Fibroblast of skin of right quadriceps (primary cell): ENCODE results near the gene TEPSIN.
A peak's percentile ranks its signal among the peaks of the same experiment; 100 is the strongest.

ENCODE experiments used
- DNase-seq: peaks from one replicate; pipeline ENCODE4 v3.0.0-alpha.2; 2013

TEPSIN gene

DNA sequence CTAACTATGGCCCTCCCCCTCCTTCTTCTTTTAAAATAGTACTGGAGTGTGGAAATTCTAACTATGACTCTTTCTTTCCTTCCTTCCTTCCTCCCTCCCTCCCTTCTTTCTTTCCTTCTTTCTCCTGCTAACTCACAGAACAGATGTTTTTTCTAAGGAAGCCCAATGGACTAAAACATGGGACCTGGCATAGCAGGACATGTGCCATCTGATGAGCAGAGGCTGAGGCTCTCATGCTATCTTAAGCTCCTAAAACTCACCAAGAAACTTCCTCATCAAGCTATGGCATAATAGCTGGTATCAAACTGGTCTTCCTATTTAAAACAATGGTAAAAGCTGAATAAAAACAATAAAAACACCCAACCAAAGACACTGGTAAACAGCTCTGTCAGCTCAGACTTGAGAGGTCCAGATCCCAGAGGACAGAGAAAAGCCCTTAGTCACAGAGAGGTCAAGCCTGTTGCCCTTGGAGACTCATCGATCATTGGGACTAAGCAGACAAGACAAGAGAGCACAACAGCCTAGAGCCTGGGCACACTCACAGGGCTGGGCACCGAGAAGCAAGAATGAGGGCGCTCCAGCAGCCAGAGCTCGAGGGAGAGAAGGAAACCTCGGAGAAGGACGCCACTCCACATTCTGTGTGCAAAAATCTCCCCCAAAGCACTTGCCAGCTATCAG lies 28.7 kb upstream of the TEPSIN start:
- no peak for DNase-seq

DNA sequence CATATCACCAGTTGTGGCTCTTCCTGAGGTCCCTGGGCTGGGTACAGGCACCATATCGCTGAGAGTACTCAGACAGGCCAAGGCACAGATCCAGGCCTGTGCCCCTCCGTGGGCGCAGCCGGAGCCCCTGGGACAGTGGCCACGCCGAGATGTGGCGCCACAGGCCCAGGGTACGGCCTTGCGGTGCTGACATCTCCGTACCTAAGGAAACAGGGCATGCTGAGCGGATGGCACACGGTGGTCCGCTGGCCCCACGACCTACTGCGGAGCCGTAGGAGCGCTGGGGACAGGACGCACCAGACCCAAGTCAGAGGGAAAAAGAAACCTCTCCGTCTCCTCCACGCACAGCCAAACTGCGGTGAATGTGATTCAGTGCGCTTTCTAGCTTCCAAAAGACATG lies 26.7 kb upstream of the TEPSIN start:
- no peak for DNase-seq

DNA sequence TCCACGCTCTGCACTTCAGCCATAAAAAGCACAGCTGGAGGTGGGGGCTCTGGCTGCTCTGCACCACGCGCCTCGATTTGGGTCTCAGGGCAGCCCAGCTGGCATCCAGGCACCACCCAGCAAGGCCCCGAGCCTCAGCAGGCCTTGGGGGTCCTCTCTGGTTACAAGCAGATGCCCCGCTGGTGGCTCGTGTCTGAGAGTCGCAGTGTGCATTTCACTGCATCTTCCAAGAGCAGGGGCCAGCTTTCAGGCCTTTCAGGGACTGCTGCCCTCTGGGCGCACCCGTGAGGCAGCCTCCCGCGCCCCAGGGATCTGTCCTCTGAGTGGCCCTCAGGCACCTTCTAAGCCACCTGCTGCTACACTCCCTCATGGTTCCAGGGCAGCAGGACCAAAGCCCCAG lies 25.8 kb upstream of the TEPSIN start:
- no peak for DNase-seq

DNA sequence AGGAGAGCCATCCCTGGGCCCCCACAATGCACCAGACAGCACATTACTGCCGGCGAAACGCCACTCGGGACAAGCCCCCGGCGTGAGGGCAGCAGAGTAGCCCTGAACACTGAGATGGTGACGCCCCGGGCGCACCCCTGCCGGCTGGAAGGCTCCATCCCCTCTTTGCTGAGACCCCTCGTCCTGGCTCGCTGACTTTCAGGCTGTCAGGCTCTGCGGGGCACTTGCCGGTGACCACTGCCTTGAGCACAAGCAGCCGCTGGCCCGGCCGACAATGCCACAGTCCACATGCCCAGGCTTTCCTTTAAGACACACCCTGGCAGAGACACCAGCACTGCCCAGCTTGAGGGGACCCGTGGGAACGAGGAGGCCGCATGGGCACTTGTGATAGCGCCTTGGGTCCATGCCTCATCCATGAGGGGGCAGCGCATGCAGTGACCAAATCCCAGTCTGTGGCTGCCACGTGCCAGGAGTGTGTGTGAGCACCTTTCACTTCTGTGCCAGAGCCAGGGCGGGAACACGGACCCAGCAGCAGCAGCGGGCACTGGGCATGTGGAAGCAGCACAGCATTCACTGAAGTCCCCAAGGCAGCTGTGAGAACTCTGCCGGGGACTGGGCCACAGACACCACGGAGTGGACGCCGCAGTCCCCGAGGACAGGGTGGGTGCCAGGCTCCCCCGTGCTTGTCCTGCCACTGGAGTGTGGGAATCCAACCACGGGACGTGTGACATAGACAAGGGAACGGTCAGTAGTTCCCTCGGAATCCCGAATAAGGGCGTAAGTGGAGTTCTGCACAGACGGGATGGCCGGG lies 24.7 kb upstream of the TEPSIN start:
- no peak for DNase-seq

DNA sequence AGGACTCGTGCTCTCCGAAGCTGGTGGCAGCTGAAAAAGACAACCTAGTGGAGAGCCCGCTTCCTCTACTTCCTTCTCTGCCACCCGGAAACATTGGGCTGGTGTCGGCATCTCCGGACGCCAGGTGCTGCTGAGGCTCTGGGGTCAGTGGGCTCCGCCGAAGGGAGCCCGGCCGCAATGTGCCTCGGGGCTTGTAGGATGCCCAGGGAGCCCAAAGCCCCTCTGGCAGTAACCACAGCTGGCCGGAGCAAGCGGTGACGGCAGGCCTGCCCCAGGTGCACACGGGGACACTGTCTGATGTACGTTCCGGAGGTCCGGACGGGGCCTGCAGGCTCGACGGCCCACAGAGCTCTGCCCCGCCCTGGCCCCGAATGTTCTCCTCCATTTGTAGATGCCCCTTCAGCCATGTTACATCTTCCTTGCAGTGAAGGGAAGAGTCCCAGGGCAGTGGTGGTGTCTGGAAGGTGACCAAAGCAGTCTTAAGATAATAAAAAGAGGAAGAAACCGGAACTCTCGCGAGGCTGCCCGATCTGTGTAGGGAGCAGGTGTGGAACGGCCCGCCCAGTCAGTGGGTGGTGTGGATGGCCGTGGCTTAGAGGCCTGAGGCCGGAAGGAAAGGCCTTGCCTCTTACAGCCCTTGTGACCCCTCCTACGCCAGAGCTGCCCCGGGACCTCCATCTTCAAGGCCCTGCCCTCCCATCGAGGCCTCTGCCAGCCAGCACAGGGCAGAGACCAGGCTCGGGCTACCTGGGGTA lies 22.9 kb upstream of the TEPSIN start:
- DNase-seq: no peak

DNA sequence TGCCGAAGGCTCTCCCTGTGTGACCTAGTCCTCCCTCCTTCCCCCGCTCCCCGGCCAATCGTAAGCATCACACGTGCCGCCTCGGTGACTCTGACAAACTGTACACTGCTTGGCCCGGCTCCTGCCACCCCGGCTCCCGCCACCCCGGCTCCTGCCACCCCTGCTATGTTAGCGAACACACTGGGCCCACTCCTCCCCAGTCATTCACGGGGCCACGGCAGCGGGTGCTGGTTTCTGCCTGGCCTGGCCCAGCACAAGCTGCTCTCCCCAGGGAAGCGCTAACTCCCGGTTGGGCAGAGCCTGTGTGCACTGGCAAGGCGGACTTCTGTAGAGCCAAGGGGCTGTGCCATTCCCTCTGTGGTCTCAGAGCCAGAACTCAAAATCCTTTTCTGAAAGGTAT lies 22.2 kb upstream of the TEPSIN start:
- no peak for DNase-seq

DNA sequence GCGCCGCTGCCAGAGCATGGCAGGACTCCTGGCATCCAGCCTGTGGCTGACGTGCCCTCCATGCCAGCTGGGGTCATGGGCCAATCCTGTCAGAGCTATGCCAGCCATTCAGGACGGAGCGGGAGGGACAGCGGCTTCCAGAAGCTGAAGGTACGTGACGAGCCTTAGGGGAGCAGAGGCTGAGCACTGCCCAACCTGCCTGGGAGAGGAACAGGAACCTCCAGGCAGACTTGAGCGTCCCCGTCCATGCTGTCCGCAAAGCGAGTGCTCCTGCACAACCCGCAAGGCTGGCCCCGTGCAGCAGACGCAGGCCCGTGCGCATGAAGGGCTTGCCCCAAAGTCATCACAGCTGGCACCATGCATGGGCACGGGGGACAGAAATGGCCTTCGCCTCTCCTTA lies 21.8 kb upstream of the TEPSIN start:
- DNase-seq: no peak

DNA sequence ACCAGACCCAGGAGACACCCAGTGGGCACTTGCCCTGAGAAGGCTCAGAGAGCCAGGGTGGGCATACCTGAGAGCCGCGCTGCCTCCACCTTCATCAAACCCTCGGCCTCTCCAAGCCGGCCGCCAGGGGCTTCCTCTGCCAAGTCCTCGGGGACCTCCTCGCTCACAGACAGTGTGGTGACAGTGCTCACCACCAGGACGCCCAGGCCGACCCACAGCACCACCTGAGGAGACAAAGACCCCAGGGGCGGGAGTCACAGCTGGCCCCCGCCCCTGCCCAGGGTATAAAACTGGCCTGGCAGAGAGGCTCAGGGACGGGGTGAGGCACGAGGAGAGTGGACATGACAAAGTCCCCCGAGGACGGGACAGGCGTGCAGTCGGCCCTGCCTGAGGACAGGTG lies 21.3 kb upstream of the TEPSIN start:
- DNase-seq: no peak

DNA sequence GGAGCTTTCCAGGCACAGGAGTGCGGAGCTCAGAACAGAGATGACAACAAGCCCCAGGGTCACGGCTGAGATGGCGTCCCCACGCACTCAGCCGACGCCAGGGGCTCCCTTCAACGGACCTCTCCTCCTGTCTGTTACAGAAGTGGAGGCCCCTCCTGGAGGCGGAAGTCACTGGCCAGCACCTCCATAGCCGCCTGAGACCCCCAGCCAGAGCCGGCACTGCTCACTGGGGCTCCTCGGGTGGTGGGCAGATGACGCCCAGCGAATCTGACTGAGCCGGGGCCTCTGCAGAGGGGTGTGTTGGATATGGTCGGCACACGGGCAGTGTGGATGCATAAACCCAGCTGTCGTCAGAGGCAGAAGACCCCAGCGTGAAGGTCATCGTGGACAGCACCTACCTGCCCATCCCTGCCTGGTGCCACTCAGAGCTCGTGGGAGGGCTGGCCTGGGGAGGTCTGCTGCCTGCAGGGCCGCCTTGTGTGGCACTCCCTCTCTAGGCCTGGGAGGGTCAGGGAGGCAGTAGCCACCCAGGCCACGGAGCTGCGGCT lies 20.3 kb upstream of the TEPSIN start:
- DNase-seq: no peak

DNA sequence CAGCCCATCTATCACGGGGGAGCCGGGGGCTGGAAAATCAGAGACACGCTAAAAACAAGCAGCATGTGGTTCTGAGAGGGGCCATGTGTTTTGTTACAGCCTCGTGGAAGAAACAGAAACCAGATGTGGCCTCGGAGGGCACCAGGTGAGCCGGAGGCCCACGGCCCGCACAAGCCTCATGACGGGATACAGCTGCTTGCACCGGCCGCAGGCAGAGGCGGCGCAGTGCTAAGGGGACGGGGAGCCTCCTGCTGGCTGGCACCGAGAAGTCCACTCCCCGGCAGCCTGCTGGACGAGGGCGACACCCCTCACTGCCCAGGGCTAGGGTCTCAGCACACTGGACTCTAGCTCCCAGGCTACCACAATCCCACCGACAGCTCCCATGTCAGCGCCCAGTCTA lies 19.4 kb upstream of the TEPSIN start:
- no peak for DNase-seq

DNA sequence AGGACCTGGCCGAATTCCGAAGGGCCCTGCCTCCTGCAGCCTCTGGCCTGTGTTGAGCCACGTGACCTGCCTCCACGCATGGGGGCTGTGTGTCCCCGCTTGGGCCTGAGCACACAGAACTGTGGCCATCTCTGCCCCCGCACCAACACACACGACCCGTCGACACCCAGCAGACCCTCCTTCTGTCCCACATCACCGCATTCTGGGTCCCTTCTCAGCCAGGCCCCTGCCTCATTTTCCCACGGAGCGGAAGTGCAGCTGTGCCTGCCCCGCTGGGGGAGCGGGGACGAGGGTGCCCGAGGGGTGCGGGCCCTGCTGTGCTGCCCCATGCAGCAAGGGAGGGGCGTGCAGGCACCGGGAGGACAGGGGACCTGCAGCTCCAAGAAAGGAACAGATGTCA lies 18.7 kb upstream of the TEPSIN start:
- DNase-seq: no peak

DNA sequence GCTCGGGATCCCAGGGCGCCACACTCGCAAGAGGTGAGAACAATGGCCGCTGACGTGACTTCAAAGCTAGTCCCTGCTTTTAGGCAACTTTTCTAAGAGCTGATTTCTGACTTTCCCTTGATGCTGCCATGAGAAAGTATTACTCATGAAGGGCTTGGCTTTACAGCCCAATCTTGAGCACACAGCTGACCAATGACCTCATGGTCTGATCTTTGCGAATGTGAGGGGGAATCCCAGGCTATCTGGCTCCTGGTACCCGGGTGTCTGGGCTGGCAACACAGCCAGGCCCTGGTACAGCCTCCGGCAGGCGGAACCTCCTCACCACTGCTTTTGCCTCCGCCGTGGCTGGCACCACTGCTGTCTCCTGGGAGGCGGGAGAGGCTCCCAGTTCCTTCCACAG lies 17.8 kb upstream of the TEPSIN start:
- no peak for DNase-seq

DNA sequence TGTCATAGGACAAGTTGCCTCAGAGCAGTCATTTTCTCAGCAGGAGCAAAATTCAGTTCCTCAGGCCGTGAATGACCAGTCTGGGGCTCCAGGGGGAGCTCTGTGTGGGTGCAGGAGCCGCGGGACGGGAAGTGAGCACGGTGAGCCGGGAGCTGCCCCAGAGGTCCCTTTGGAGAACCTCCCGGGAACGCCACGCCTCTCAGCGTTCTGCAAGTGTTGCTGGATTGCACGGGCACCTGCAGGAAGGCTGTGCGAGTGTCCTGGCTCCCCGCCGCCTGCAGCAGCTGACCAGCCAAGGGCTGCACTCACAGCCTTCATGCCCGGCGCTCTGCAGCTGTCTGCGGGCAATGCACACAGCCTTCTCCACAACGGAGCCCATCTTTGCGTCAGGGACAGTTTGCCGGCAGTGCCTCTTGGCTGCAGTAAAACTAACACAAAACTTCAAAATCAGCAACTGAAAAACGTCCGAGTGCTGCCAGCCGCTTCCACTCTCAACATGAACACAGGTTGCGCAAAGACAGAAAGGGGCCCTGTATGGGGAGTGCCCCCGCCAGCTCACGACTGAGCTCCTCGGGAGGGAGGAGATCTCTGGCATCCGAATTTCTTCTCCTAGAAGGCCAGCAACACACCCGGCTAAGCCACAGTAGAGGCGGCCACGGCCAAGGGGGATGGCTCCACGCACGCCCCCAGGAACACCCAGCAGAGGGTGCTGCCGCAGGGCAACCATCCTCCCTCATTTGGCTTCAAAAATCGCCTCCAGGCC lies 16.3 kb upstream of the TEPSIN start:
- DNase-seq: peak; percentile 65

DNA sequence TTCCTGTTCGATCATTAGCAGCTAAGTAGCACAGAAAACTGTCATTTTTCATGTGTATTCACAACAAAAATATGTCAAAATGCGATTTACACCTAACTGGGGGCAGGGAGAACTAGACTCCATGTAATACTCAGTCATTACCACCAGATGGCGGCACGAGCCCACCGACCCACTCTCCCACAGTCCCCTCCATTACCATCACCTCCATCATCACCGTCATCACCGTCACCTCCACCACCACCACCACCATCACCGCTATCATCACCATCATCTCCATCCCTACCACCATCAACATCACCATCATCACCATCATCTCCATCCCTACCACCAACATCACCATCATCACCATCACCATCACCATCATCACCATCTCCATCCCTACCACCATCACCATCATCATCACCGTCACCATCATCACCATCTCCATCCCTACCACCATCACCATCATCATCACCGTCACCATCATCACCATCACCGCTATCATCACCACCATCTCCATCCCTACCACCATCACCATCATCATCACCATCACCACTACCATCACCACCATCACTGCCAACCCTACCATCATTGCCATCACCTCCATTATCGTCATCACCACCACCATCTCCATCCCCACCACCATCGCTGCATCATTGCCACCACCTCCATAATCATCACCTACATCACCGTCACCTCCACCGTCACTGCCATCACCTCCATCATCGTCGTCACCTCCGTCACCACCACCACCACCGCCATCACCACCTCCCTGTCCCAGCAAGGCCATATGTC lies 14.7 kb upstream of the TEPSIN start:
- DNase-seq: peak; percentile 25

DNA sequence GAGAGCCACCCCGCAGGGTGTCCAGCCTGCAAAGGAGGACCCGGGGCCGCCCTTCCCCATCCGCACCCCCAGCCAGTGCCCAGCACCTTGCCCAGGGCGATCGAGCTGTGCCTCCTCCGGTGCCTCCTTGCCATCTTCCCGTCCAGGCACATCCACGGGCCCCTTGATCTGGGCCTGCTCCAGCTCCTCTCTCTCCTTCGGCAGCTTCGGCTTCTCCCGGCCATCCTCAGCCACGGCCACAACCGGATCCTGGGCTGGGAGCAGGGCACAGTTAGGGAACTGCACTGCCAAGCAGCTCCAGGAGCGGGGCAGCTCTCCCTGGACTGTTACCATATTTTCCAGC lies 14.1 kb upstream of the TEPSIN start:
- no peak for DNase-seq

DNA sequence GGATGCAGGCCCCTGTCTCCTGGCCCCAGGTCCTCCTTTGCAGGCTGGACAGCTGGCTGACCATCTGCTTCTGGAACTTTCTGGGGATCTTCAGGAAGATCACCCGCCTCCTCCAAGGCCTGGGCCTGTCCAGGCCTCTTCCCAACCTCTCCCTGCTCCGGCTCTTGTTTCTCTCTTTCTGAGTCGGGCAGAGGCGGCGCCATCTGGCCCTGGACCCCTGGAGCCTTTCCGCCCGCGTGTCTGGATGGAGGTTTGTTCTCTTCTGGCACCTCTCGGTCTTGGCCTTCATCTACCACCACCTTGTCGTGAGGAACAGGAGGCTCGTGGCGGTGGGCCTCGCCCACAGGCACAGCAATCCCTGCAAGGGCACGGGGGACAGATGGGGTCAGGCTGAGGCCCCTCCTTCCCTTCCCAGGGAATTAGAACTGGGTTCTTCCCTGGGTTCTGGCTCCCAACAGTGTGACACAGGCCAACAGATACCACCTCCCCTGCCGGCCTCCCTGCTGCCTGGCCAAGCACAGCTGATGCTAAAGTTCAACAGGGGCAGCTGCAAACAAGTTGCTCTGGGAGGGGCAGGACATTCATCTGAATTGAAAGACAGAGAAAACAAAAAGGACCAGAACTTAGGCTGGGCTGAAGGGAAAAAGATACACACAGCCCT lies 13.6 kb upstream of the TEPSIN start:
- no peak for DNase-seq

DNA sequence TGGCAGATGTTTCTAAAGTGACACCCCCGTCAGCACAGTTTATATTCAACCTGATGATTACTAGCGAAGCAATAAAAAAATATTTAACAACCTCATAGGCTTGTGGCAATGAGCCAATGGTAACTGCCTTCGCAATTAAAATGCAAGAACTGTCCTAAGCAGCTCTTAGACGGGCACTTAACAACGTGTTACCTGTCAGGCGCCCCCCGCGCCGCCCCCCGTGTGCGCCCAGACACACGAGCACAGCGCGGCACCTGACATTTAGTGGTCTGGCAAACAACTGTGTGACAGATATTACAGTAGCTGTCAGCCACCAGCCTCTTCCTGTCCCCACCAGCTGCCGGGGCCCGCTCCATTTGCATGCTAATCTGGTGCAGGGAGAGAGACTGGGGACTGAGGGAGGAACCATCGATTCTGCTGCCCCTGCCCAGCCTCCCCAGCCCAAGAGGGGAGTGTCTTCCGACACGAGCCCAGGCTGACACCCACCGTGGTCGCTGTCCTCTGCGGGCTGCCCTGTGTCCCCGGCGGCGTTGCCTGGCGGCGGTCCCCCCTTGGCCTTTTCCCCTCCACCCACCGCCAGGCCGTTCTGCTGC lies 12.9 kb upstream of the TEPSIN start:
- DNase-seq: no peak

DNA sequence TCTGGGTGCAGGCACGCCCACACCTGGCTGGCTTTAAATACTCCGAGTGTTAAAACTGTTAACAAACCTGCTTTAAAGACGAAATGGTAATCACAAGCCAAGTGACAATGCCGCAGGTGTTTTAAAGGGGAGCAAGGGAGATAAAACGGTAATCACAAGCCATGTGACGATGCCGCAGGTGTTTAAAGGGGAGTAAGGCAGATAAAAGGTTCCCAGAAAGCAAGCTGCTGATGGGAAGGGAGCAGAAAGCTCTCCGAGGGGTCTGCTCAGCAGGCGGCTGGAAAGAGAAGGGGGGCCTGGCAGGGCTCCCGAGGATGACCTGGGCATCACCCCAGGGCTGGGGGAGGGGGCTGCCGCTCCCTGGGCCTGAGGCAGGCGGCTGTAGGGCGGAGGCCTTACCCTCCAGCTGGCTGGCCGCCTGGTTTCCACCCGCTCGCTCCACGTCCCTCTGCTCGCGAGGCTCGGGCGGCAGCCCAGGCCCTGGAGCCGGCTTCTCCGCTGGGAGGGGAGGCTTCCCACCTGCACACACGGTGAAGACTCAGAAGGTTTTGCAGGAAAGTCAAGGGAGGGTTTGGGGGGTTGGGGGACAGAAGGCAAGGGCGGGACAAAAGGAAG lies 12.3 kb upstream of the TEPSIN start:
- no peak for DNase-seq

DNA sequence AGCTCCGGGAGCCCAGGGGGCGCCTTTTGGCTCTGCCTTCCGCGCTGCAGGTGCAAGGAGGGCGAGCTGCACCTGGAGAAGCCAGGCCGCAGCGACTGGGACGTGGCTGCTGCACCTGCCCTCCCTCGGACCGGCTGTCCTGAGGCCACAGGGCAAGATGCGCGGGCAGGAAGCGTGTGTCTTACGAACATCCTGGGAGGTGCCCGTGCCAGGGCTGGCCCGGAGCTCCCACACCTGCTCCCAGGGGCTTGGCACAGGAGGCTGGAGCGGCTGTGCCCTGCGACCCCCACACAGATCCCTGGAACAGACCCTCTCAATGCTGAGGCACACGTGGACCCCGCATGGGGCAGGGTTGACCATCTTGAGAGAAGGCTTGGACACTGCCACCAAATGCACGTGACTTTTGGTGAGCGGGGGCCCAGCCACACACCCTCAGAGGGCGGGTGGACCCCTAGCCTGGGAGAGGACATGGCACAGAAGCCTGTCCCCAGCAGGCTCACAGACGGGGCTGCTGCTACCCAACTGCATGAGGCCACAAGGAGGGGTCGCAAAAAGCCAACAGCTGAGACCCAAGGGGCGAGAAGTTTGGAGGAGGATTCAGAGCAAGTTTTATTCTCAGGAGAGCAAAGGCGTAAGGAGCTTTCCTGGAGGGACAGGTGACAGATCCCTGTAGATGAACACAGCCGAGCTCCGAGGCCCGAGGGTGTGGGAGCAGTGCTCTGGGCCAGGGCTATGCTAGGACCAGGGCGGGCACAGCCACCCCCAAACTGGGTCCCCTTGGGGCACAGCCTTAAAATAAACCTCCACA lies 11.6 kb upstream of the TEPSIN start:
- no peak for DNase-seq
